Muscle of arm (tissue), 12 donors: ENCODE results near the gene ATP6V0E2. TPM values are rescaled to one million over a fixed set of nuclear protein-coding genes. Genes with fewer than 3 reads are reported as not detected.
A peak's percentile ranks its signal among the peaks of the same experiment; 100 is the strongest.

Experiments used
- DNase-seq: peaks from one replicate; pipeline ENCODE4 v3.0.0-alpha.2; 2013
- polyA plus RNA-seq, 12 donors: library from polyadenylated mRNA; unstranded; fragments of 120-200 nt; gene quantifications; one replicate each; pipeline ENCODE4 v1.2.1, GENCODE V29; 2013; ENCODE audit not compliant: insufficient read length in 12 of 12

The ATP6V0E2 gene
- polyA plus RNA-seq, 12 donors = 6.4 to 34.1 (median 8.7) TPM; not detected in 1

DNA sequence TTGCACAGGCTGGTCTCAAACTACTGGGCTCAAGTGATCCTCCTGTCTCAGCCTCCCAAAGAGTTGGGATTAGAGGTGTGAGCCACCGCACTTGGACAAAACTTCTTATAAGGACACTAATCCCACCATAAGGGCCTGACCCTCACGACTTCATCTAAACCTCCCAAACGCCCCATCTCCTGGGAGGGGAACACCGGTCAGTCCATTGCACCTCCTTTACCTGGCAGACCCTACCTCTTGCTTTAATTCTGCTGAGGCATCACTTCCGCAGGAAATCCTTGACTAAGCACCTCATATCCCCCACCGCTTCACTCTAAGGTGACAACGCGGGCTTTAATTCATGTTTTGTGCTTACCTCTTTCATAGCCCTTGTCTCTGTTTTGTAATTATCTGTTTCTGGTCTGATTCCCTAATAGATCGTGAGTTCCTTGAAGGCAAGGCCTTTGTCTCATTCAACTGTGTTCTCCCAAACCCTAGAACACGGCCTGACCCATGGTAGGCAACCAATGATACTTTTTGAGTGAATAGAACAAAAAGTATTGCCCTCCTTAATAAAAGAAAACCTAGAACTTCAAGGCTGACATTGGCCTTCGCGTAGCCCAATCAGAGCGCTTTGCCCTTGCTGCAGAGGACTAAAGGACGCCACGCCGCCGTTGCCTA, 36.1 kb upstream of the ATP6V0E2 start:
- no peak for DNase-seq

DNA sequence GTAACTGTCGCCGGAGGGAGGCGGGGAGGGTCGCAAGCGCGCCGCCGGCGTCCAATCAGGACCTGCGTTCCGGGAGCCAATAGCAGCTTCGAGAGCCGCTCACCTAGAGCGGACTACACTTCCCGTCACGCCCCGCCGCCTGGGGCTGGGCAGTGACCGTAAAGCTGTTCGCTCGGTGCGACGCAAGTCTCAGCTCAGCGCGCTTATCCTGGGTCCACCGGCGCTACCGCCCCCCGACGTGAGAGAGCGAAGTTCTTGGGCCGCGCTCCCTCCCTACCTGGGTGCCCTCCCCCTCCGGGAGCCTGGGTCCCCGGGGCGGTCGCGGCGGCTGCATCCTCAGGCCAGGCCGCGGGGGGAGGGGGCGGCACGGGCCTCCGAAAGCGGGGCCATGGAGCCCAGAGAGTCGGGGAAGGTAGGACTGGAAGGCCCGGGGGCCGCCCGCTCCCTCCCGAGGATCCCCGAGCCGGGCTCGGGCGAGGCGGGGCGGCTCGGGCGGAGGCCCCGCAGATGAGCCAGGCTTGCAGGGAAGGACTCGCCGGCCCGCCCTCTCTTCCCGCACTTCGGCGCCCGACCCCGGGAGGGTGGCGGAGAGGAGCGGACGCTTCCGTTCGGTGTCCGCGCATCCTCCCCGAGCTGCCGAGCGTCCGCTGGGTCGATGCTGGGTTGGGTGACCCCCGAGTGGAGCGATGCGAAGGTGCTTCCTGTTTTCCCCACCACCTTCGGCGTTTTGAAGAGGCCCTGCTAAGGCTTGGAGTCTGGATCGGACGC, 35.4 kb upstream of the ATP6V0E2 start, which contains the start of gene ZNF862:
TSS of gene ZNF862 (plus strand) at position 152 of the 768 bp plus-strand sequence. CDS start at position 389, 237 bp downstream.
- DNase-seq = peak; percentile 97

DNA sequence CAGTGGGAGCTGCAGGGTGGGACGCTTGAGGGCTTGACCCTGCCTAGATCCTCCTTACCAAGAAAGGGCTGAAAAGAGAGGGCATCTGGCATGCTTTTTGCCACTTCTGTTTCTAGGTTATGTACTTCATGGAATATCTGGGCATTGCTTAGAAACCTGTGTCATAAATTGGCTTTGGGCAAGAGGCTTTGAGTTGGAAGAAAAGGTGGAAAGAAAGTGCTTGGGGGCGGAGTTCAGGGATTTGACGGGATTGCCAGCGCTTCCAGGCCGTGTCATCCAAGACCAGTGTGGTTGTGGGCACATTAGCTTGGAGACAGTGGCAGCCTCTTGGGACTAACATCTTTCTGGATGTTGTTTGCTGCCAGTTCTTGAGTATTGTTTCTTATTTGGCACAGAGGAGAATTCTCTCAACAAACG, 34.8 kb upstream of the ATP6V0E2 start:
- DNase-seq = no peak

DNA sequence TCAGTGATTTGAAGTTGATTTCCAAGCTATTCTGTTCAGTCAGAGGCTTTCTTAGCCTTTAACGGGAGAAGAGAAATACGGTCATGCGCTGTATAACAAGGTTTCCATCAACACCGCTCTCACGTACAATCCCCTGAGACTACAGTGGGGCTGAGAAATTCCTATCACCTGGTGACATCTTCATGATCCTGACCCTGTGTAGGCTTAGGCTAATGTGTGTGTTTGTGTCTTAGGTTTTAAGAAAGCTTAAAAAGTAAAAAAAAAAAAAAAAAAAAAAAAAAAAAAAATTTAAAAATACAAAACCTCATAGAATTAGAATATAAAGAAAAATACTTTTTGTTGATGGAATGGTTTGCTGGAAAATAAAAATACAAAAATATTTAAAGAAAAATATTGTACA, 33.8 kb upstream of the ATP6V0E2 start:
- DNase-seq = no peak

DNA sequence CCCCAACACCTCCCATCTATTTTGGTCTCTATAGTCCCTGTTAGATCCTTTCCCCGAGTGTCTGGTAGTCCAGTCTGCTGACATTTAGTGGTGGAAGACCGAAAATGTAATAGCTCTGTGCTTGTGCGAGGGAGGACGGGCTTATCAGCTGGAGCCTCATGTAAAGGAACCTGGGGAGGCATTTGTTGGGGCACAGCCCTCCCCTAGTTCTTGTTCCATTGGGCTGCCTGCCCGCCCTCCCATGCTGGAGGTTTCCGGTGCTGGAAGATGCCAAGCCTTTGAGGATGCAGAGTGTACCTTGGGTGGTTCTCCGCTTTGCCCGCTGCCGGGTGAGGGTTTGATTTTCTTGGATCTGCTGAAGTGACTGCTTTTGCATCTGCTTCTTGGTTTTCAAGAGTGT, 30.2 kb upstream of the ATP6V0E2 start:
- no peak for DNase-seq

DNA sequence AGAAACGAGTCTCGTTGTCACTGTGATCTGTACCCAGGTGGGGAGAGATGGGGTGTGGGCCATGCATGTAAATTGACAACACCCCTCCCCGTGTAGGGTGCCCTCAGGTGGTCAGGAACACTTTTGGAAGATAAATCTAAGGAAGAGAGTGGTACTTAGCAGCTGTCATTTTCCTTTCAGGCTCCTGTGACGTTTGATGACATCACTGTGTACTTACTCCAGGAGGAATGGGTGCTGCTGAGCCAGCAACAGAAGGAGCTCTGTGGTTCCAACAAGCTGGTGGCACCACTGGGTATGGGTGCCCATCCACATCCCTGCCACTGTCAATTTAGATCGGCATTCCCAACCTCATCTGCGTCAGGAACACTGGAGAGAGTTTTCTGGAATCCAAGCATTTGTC, 29.3 kb upstream of the ATP6V0E2 start:
- DNase-seq = no peak

DNA sequence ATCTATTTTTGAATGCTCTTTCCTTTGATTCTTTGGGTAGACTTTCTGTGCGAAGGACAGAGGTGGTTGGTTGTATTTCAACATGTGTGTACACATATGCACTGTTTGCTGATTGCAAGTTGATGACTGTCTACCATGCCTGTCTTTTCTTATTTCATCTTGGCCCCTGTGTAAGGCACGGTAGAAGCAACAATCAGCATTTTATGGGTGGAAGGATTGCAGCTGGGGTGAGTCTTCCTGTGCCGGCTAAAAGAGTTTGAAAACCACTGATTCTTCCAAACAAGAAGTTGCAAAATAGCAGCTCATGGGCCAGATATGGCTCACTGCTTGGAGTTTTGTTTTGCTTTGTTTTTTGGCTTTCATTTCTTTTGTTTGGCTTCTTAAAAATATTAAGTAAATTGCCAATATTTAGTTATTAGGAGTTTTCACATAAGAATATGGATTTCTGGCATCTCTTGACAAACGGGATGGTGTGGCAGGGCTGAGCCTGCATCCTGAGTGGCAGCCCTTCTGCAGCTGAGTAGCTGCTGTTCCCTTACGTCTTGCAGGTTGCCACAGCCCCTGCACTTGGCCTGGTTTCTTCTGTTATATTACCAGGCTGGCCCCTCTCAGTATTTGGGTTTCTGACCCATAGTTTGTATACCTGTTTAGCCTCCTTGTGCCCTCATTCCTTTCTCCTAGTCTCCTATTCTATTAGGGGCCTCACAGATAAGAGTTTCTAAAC, 28.4 kb upstream of the ATP6V0E2 start:
- DNase-seq = no peak

DNA sequence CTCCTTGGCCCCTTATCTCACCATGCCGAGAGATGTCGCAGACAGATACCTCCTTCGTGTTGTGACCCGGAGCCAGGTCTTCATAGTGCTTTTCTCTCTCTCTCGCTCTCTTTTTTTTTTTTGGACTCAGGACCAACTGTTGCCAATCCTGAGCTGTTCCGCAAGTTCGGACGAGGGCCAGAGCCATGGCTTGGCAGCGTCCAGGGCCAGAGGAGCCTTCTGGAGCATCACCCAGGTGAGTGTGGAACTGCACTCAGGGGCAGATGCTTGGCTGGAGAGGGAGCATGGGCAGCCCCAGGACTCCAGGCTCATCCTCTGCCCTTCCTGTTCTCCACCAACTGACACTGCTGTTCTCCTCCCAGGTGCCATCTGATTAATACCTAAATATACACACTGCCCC, 27.7 kb upstream of the ATP6V0E2 start:
- DNase-seq = no peak

DNA sequence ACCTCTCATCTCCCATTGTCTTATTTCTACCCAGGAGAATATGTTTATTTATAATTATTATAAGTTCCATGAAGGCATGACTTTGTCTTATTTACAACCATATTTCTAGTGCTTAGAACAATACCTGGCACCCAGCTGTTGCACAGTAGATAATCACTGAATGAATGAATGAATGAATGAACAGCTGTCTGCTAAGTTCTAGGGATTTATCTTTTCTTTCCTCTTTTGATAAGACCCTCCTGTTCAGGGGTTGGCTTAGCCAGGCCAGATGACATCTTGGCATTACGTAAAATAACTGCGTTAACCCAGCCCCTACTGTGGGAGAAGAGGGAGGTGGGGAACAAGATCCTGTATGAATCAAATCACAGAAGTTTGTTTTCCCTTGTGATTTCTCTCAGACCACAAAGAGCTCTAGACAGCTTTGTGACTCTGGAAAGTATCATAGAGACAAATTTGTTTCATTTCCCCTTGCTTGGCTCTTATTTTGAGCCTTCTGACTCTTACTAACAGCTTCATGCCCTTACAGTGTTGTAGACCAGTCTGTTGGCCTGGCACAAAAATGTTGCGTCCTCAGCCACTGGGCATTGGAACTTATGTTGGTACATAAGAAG, 27.2 kb upstream of the ATP6V0E2 start:
- DNase-seq = no peak

DNA sequence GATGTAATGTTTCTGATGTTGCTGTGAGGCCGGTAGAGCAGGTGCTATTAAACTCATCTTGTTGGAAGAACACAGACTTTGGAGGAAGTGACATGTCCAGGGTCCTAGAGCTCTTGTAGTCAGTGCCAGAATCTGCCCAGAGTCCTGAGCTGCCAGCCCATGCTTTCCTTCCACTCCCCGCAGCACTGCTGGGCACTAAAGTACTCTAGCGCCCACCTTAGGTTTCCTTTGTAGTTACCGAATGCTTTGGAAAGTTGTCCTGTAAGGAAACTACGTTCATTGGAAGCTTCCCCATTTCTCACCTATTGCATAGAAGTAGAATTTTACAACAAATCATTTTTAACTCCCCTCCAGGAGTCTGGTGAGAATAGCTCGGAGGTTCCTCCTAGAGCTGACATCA, 24.6 kb upstream of the ATP6V0E2 start:
- no peak for DNase-seq

DNA sequence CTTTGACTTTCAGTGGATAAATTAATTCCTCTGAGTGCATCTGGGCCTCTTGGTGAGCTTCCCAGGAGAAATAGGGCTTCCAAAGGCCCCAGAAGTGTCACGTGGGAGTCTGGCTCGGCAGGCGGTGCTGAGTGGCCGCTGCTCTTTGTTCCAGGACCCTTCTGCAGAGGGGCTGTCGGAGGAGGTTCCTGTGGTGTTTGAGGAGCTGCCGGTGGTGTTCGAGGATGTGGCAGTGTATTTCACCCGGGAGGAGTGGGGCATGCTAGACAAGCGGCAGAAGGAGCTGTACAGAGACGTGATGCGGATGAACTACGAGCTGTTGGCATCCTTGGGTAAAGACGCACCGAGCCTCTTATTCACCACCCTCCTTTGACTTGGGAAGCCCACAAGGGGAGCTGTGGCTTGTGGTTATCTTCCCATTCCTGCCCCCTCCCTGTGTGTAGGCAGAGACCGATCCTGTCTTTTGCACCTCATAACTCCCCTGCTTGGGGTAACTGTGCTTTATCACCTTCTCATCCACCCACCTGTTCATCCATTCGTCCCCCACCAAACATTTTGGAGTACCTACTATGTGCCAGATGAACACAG, 23.7 kb upstream of the ATP6V0E2 start:
- no peak for DNase-seq

DNA sequence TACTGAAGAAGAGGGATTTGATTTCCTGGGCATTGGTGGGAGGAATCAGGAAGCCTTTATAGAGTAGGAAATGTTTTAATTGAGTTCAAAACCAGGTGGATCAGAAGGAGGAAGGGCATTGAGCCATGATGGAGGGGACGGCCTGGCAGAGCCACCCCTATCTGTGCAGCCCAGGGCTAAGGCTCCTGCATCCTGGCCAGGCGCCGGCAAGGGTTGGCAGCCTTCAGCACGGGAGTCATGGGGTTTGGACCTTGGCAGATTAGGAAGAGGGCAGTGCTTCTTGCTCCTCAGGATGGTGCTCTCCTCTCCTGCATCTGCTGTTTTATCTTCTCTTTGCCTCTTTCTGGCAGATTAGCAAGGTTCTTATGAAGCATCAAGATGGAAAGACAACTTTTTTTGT, 23.1 kb upstream of the ATP6V0E2 start:
- DNase-seq = no peak

DNA sequence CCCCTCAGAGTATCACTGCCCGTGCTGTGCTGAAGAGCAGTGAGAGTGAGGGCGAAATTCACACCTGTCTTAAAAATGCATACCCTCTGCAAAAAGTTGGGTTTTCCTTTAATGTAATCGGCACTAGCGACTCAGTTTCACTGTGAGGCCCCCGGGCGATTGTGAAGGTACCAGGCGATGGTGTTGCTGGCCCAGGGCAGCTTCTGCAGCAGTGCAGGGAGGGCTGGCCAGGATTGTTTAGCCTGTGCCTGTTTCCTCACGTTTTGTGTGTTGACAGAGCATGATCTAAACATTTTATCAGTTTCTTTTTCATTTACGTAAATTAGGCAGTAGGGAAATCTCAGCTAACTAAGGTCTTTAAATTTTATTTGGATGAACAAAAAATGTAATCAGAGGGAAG, 22.3 kb upstream of the ATP6V0E2 start:
- no peak for DNase-seq

DNA sequence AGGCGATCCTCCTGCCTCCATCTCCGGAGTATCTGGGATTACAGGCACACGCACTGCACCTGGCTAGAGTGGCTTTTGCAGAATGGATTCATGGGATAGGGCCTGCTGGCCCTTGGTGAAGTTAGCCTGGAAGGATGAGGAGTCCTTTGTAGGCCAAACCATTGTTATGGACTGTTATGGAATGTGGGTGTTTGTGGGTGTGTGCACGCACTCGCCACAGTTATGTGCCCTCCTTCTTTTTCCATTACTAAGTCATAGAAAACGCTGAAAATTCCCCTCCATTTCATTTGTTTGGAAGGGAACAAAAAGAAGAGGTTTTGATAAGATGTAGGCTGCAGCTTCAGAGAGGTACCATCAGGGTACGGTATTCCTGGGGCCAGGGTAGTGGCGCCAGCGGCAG, 20.6 kb upstream of the ATP6V0E2 start:
- DNase-seq = no peak

DNA sequence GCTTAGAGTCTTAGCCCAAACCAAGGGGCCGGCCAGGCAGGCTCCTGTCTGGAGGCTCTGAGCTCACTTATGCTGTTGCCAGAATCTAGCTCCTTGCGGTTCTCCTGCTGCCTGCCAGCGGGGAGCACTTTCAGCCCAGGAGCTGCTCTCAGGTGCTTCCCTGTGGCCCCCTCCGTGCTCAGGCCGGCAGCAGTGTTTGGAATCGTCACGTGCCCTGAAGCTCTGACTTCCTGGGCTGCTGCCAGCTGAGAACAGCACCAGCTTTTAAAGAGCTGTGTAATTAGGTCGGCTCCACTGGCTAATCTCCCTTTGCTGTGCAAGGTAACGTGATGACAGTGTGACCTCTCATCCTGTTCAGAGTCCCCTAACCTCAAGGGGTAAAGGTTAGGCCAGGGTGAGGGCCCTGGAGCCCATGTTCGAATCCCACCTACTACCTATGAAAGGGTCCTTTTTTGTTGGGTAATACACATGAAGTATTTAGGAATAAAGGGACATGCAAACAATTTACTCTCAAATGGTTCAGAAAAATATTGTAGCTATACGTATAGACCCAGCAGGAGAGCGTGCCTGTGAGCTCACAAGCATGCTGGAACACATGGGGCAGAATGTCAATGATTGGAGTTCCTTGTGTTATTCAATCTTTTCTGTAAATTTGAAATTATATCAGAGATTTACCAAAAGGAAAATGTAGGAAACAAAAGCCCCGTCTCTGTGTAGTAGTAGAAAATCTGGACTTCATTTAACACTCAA, 19.0 kb upstream of the ATP6V0E2 start:
- DNase-seq = no peak

DNA sequence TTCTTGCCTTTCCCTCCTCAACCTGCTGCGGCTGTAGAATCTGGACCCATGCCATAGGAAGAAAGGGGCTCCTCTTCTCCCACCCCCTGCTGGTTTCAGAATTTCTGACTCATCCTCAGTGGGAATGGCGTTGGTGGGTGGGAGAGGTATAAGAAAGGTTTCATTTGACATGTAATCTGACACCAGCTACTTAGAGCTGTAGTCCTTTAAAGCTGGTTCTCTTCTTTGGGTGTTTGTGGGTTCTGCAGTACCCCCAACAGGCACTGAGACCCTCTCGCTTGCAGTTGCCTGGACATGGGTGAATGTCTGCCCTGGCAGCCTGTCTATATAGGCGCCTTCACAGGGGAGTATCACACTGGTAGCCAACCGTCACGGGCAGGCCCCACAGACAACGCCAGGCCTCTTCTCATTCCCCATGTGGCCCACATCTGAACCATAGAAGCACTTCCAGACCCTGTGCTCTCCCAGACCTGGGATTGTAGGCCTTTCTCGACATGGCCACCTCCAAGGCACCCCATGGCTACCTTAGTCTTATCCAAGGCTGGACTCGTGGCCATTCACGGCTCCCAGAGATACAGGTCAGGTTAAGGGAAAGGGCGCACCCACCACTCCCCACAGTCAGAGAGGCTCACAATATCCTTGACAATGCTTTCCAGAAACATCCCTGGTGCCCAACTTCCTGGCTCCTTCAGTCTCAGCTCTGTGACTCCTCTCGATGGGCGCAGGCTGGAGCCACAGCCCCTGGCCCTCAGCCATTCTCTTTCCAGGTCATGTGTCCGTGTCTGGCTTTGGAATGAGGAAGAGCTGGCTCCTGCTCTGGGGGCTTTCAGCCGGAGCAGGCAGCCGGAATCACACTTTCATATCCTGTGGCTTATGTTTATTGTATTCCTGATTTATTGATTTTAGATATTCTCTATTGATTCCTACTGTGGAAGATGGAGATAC, 18.1 kb upstream of the ATP6V0E2 start:
- DNase-seq = no peak

DNA sequence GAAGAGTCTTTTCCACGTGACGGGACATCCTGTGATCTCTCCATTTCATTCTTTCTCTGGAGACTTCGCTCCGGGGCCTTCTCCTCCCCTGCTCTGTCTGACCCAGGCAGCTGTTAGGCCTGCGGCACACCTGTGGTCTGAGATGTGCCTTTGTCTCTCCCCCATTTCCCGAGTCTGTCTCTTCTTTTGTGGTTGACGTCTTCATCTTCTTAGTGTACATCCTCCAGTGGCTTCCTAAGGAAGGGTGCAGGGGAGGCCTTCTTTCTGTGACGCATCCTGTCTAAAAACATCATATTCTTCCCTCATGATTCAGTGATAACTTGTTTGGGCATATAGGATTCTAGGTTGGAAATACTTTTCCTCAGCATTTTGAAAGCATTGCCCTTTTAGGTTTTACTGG, 17.2 kb upstream of the ATP6V0E2 start:
- DNase-seq = no peak

DNA sequence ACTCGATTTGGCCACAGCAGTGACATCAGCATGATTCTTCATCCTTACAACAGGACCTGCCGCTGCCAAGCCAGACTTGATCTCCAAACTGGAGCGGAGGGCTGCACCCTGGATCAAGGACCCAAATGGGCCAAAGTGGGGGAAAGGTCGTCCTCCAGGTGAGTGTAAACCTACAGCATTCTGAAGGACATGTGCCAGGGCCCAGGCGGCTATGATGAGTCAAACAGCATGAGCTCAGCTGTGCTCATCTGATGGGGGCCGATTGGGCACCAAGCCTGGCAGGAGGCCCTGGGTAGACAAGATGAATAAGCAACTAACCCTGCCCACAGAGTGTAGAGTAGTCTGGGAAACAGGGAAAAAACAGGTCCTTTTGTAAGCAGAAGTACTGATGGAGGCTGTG, 14.4 kb upstream of the ATP6V0E2 start:
- no peak for DNase-seq

DNA sequence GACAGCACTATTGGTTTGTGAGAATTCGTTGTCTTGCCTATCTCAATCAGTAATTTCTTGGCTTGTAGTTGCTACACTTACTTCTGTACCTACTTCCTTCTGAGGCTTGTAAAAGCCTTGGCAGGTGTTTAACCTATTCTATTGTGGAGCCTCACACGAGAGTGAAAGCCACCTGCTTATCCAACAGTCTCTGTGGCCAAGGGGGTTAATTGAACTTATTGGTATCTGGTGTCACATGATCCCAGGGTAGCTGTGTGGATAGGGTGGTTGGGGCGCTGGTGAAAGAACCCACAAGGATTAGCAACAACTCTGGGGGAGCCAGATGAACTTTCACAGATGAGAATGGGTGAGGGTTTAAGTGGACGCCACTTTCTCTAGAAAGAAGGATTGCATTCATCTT, 13.9 kb upstream of the ATP6V0E2 start:
- no peak for DNase-seq
